GM10266 (cell line): ENCODE measurements around the gene TUBA1A.

Experiments used
- DNase-seq: peaks from one replicate; pipeline ENCODE4 v3.0.0; 2012; ENCODE audit errors: extremely low spot score
- CTCF ChIP-seq: IDR thresholded peaks from 2 replicates; pipeline ENCODE4 v1.5.1; 2012; ENCODE audit warnings: mild to moderate bottlenecking, low read depth; ENCODE audit not compliant: control insufficient read depth, insufficient read depth; ENCODE audit errors: missing control alignments

Gene TUBA1A

GRCh38 chr12:49188916-49189367 is at the start of gene TUBA1A:
TSS of gene TUBA1A (minus strand) at chr12:49189080. CDS start at chr12:49188979, 101 bp downstream.
- no peak for TF ChIP-seq CTCF

GRCh38 chr12:49236423-49236822 is 47.5 kb upstream of the TUBA1A start:
- DNase-seq, result no peak

More at GRCh38 chr12:49188916-49189367, at the start of gene TUBA1A:
- DNase-seq, result peak; percentile 94

GRCh38 chr12:49233842-49234526 is 45.1 kb upstream of the TUBA1A start:
- DNase-seq, result peak; percentile 66
- TF ChIP-seq CTCF, result no peak

More at GRCh38 chr12:49236423-49236822, 47.5 kb upstream of the TUBA1A start:
- no peak for TF ChIP-seq CTCF

- TF ChIP-seq CTCF, result no peak
- no peak for DNase-seq
Observed at GRCh38 chr12:49232940-49233841, 44.3 kb upstream of the TUBA1A start.

- no peak for DNase-seq
- TF ChIP-seq CTCF, result no peak
Observed at GRCh38 chr12:49231878-49232655, 43.2 kb upstream of the TUBA1A start.

GRCh38 chr12:49230805-49231194 is 41.9 kb upstream of the TUBA1A start:
- TF ChIP-seq CTCF, result no peak
- DNase-seq, result no peak
